H9 (cell line): ENCODE measurements around the gene BZW1. TPM values are rescaled to one million over a fixed set of nuclear protein-coding genes. Genes with fewer than 3 reads are reported as not detected.

Source experiments
- DNase-seq: peaks from one replicate; pipeline ENCODE4 v3.0.0-alpha.2; 2017
- H2AFZ ChIP-seq: one replicate; pipeline ENCODE4 v1.6.1; 2013; ENCODE audit warnings: mild to moderate bottlenecking, low read length, control low read depth, moderate library complexity
- H2AK5ac ChIP-seq: 2 replicates; pipeline ENCODE4 v1.6.1; 2013; ENCODE audit warnings: low read length, control low read depth, mixed read lengths; ENCODE audit not compliant: insufficient read length
- H2BK120ac ChIP-seq: one replicate; pipeline ENCODE4 v1.6.1; 2013; ENCODE audit warnings: low read depth, mild to moderate bottlenecking, low read length, control low read depth, inconsistent platforms; ENCODE audit not compliant: poor library complexity, severe bottlenecking
- H2BK12ac ChIP-seq: 2 replicates; pipeline ENCODE4 v1.6.1; 2013; ENCODE audit warnings: low read length, control low read depth, mixed read lengths, low read depth; ENCODE audit not compliant: insufficient read length
- H2BK15ac ChIP-seq: 2 replicates; pipeline ENCODE4 v1.6.1; 2013; ENCODE audit warnings: low read depth, low read length, control low read depth
- H2BK20ac ChIP-seq: one replicate; pipeline ENCODE4 v1.6.1; 2013; ENCODE audit warnings: low read depth, mild to moderate bottlenecking, low read length, control low read depth, inconsistent platforms; ENCODE audit not compliant: poor library complexity, severe bottlenecking
- H2BK5ac ChIP-seq: 2 replicates; pipeline ENCODE4 v1.6.1; 2013; ENCODE audit warnings: low read length, control low read depth, mixed read lengths; ENCODE audit not compliant: insufficient read length
- H3K14ac ChIP-seq: 2 replicates; pipeline ENCODE4 v1.6.1; 2013; ENCODE audit warnings: low read length, control low read depth; ENCODE audit not compliant: insufficient read depth
- H3K18ac ChIP-seq: 2 replicates; pipeline ENCODE4 v1.6.1; 2013; ENCODE audit warnings: low read depth, mild to moderate bottlenecking, mixed read lengths, low read length, control low read depth; ENCODE audit not compliant: insufficient read length
- H3K23ac ChIP-seq: 2 replicates; pipeline ENCODE4 v1.6.1; 2013; ENCODE audit warnings: low read length, control low read depth, mixed read lengths, low read depth; ENCODE audit not compliant: insufficient read length
- H3K23me2 ChIP-seq: 2 replicates; pipeline ENCODE4 v1.6.1; 2013; ENCODE audit warnings: low read depth, mild to moderate bottlenecking, mixed read lengths, low read length, control low read depth; ENCODE audit not compliant: insufficient read length, poor library complexity, severe bottlenecking
- H3K27ac ChIP-seq: 2 replicates; pipeline ENCODE4 v1.5.1; 2013; ENCODE audit warnings: low read length, control low read depth, mixed read lengths, low read depth; ENCODE audit not compliant: insufficient read length
- H3K27me3 ChIP-seq: 2 replicates; pipeline ENCODE4 v1.6.1; 2013; ENCODE audit warnings: low read length, control low read depth, inconsistent platforms; ENCODE audit not compliant: insufficient read depth
- H3K4ac ChIP-seq: 2 replicates; pipeline ENCODE4 v1.6.1; 2013; ENCODE audit warnings: low read depth, mild to moderate bottlenecking, control low read depth, inconsistent platforms, low read length, moderate library complexity
- H3K4me1 ChIP-seq: 2 replicates; pipeline ENCODE4 v1.6.1; 2013; ENCODE audit warnings: low read length, control low read depth, inconsistent platforms; ENCODE audit not compliant: insufficient read depth
- H3K4me2 ChIP-seq: 2 replicates; pipeline ENCODE4 v1.6.1; 2013; ENCODE audit warnings: low read length, control low read depth, mixed read lengths; ENCODE audit not compliant: insufficient read length, insufficient read depth
- H3K56ac ChIP-seq: 2 replicates; pipeline ENCODE4 v1.6.1; 2013; ENCODE audit warnings: low read depth, mild to moderate bottlenecking, mixed read lengths, low read length, control low read depth; ENCODE audit not compliant: insufficient read length
- H3K79me1 ChIP-seq: 2 replicates; pipeline ENCODE4 v1.6.1; 2013; ENCODE audit warnings: low read depth, mild to moderate bottlenecking, moderate library complexity, low read length, control low read depth, inconsistent platforms; ENCODE audit not compliant: insufficient read depth, poor library complexity, severe bottlenecking
- H3K79me2 ChIP-seq: 2 replicates; pipeline ENCODE4 v1.6.1; 2013; ENCODE audit warnings: low read length, control low read depth, inconsistent platforms; ENCODE audit not compliant: insufficient read depth
- H3K9ac ChIP-seq: 2 replicates; pipeline ENCODE4 v1.6.1; 2013; ENCODE audit warnings: low read length, control low read depth, mixed read lengths; ENCODE audit not compliant: insufficient read length; ENCODE audit errors: extremely low read depth
- H3K9me3 ChIP-seq: one replicate; pipeline ENCODE4 v1.6.1; 2013; ENCODE audit warnings: low read depth, low read length, inconsistent platforms; ENCODE audit not compliant: control insufficient read depth
- H3T11ph ChIP-seq: one replicate; pipeline ENCODE4 v1.6.1; 2013; ENCODE audit warnings: mild to moderate bottlenecking, low read length, control low read depth, inconsistent platforms
- H4K20me1 ChIP-seq: one replicate; pipeline ENCODE4 v1.6.1; 2013; ENCODE audit not compliant: control insufficient read depth, insufficient read length, insufficient read depth
- H4K5ac ChIP-seq: 2 replicates; pipeline ENCODE4 v1.6.1; 2013; ENCODE audit warnings: low read depth, mild to moderate bottlenecking, mixed read lengths, low read length, control low read depth; ENCODE audit not compliant: insufficient read length
- H4K8ac ChIP-seq: replicated peaks from 2 replicates; pipeline ENCODE4 v1.6.1; 2013; ENCODE audit warnings: low read length, control low read depth, mixed read lengths, low read depth; ENCODE audit not compliant: insufficient read length
- H4K91ac ChIP-seq: 2 replicates; pipeline ENCODE4 v1.6.1; 2013; ENCODE audit warnings: low read depth, mild to moderate bottlenecking, moderate library complexity, mixed read lengths, low read length, control low read depth; ENCODE audit not compliant: insufficient read length
- H3K27ac Mint-ChIP-seq, 3 experiments: 2 replicates in 2 of 3; 3 replicates in 1 of 3; pipeline ENCODE4 v1.8.0; 2020 to 2021; ENCODE audit warnings: mixed read lengths in 3 of 3, mild to moderate bottlenecking in 1 of 3, moderate library complexity in 1 of 3
- H3K27me3 Mint-ChIP-seq: 2 replicates; pipeline ENCODE4 v1.8.0; 2021; ENCODE audit warnings: low read depth, mild to moderate bottlenecking, moderate library complexity, mixed read lengths
- H3K36me3 Mint-ChIP-seq, 3 experiments: 2 replicates in 2 of 3; 3 replicates in 1 of 3; pipeline ENCODE4 v1.8.0; 2020 to 2021; ENCODE audit warnings: low read depth in 3 of 3, mixed read lengths in 3 of 3; ENCODE audit not compliant: insufficient read depth in 1 of 3
- H3K4me1 Mint-ChIP-seq, 2 experiments: 2 replicates each; pipeline ENCODE4 v1.8.0; 2020; ENCODE audit warnings: mixed read lengths in 2 of 2
- H3K4me3 Mint-ChIP-seq, 2 experiments: 2 replicates in 1 of 2; 3 replicates in 1 of 2; pipeline ENCODE4 v1.8.0; 2020 to 2021; ENCODE audit warnings: mild to moderate bottlenecking in 2 of 2, mixed read lengths in 2 of 2, moderate library complexity in 1 of 2
- H3K9me3 Mint-ChIP-seq, 2 experiments: 2 replicates in 1 of 2; 3 replicates in 1 of 2; pipeline ENCODE4 v1.8.0; 2020; ENCODE audit warnings: mild to moderate bottlenecking in 2 of 2, mixed read lengths in 2 of 2, moderate library complexity in 1 of 2
- WGBS: extraction: QIAGEN DNeasy Blood & Tissue Kit; methylation state at CpG from one replicate; pipeline ENCODE4 v1.1.7; 2013; ENCODE audit warnings: missing lambda C conversion rate, low lambda C conversion rate, mixed read lengths; ENCODE audit not compliant: insufficient read length; ENCODE audit errors: extremely low coverage; 5-methylcytosine and 5-hydroxymethylcytosine counted together
- total RNA-seq: library from RNA; stranded (reverse); gene quantifications from 2 replicates; pipeline ENCODE4 v1.2.1, GENCODE V29; 2021
- TF ChIP-seq, protein P1 (sequence below): fragments of 200-600 bp; sonication (generic); conservative IDR thresholded peaks from 3 replicates; pipeline ENCODE4 v1.8.0; 2021; ENCODE audit warnings: antibody characterized with exemption, mild to moderate bottlenecking

The BZW1 gene
- total RNA-seq, 1 experiment from 2014 or later, result 370 TPM

DNA sequence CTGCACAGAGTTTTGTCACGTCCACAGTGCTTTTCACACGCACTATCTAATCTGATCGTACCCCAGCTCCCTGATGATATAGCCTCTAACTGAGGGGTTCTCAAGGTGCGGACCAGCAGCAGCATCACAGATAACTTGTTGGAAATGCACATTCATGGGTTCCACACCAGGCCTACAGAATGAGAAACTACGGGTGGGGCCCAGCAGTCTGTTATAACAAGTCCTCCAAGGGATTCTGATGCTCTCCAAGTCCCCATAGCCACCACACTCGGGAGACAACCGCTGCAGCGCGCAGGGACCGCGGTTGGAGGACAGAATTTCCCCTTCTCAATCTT is 745 bp upstream of the BZW1 start:
- Histone ChIP-seq H3K9ac (peak overlapping the region; percentile 10), H3K23me2 (peaks cover 5% of the 10 kb centered on the region), H3K4ac (no peak overlapping the region), H3T11ph (no peak overlapping the region), H2BK15ac (no peak overlapping the region), H3K56ac (no peak overlapping the region), H2AFZ (no peak overlapping the region), H3K79me2 (peaks cover 22% of the 10 kb centered on the region), H3K9me3 (no peaks in the 10 kb centered on the region), H4K8ac (no peak overlapping the region), H2BK20ac (no peak overlapping the region), H4K5ac (no peak overlapping the region), H3K18ac (no peak overlapping the region), H4K20me1 (no peaks in the 10 kb centered on the region), H3K23ac (no peak overlapping the region), H3K27ac (no peak overlapping the region), H3K4me1 (no peaks in the 10 kb centered on the region), H3K4me2 (peak overlapping the region; percentile 62), H2BK5ac (no peak overlapping the region), H2BK12ac (no peak overlapping the region), H4K91ac (no peak overlapping the region), H3K27me3 (no peaks in the 10 kb centered on the region), H2BK120ac (no peak overlapping the region), H3K14ac (no peak overlapping the region), H3K79me1 (no peaks in the 10 kb centered on the region), H2AK5ac (no peak overlapping the region)
- Mint-ChIP-seq H3K36me3 (peaks cover 25 to 34% (median 32%) of the 10 kb centered on the region in 3 experiments), H3K4me1 (peaks cover 16 to 22% of the 10 kb centered on the region in 2 experiments), H3K4me3 (peak overlapping the region; percentile 99 to 100), H3K27ac (peak overlapping the region in 2 of 3 experiments; percentile 23 to 88; a peak in 2 of 7 replicates), H3K9me3 (no peaks in the 10 kb centered on the region; a peak in 2 of 5 replicates), H3K27me3 (no peaks in the 10 kb centered on the region; the same call in 1 of the 2 replicates)
- DNase-seq, result no peak
- TF ChIP-seq, protein P1, sequence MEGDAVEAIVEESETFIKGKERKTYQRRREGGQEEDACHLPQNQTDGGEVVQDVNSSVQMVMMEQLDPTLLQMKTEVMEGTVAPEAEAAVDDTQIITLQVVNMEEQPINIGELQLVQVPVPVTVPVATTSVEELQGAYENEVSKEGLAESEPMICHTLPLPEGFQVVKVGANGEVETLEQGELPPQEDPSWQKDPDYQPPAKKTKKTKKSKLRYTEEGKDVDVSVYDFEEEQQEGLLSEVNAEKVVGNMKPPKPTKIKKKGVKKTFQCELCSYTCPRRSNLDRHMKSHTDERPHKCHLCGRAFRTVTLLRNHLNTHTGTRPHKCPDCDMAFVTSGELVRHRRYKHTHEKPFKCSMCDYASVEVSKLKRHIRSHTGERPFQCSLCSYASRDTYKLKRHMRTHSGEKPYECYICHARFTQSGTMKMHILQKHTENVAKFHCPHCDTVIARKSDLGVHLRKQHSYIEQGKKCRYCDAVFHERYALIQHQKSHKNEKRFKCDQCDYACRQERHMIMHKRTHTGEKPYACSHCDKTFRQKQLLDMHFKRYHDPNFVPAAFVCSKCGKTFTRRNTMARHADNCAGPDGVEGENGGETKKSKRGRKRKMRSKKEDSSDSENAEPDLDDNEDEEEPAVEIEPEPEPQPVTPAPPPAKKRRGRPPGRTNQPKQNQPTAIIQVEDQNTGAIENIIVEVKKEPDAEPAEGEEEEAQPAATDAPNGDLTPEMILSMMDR, result no peak
- WGBS, result no CpG with 5 or more reads among the region's 11 CpGs
